HG02970 (cell line): ENCODE measurements around the gene POC1A.
A peak's percentile ranks its signal among the peaks of the same experiment; 100 is the strongest.

ENCODE experiments used
- ATAC-seq: cut with Tn5 transposase; IDR thresholded peaks from one replicate; pipeline ENCODE4 v1.9.1; 2021; ENCODE audit warnings: mild to moderate bottlenecking, moderate library complexity, moderate number of reproducible peaks; ENCODE audit not compliant: unreplicated experiment, low FRiP score

POC1A gene

DNA sequence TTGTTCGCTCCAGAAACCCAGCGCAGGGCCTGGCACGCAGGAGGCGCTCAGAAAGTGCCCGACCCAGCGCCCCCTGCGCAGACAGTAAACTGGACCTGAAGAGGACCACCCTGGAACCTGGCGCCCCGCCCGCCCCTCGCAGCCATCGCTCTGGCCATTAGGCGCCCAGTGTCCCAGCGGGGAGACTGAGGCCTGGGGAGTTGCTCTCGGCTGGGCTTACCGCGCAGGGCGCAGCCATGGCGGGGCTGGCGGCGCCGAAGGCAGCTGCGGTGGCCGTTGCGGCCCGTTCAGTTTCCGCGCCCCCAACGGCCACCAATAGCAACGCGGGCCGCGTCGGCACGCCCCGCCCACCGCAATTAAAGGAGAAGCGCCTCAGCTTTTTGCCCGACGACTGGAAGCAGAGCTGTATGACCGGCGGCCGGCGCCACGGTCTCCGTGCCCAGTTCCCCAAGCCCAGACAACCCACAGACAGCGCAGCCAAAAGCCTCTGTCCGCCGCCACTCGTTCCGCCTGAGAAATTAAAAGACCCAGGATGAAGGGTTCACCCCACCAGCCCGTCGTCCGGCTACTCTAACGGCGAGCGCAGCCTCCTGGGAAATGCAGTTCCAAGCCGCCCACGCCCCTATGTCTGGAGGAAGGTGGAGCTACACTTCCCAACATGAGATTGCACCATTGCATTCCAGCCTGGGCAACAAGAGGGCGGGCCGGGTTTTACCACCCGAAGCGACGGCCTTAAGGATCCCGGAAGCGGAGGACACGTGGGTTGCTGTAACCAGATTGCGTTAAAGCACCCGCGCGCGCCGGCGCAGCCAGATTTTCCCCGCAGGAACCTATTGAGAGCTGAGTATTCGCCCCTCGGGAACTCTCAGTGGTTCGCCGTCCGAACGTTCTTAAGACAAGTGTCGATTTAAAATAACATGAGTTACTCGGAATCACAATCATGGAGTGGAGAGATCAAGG is at the start of gene POC1A:
POC1A (minus strand) TSS at position 289 of the 960 bp plus-strand sequence; CDS start at position 238, 51 bp downstream.
- ATAC-seq, result peak; percentile 79

DNA sequence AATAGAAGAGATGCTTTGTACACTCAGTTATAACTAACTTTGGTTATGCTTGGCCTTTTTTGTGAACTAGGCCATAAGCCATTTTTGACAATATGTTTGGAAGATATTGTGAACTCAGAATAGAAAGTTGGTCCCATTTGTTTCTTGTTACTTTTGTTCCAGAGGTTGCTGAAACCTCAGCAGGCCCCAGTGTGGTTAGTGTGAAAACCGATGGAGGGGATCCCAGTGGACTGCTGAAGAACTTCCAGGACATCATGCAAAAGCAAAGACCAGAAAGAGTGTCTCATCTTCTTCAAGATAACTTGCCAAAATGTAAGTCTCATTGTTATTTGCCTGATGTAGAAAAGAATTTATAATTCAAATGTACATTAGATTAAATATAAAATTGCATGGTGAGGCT is 49.5 kb upstream of the POC1A start:
- ATAC-seq, result no peak

DNA sequence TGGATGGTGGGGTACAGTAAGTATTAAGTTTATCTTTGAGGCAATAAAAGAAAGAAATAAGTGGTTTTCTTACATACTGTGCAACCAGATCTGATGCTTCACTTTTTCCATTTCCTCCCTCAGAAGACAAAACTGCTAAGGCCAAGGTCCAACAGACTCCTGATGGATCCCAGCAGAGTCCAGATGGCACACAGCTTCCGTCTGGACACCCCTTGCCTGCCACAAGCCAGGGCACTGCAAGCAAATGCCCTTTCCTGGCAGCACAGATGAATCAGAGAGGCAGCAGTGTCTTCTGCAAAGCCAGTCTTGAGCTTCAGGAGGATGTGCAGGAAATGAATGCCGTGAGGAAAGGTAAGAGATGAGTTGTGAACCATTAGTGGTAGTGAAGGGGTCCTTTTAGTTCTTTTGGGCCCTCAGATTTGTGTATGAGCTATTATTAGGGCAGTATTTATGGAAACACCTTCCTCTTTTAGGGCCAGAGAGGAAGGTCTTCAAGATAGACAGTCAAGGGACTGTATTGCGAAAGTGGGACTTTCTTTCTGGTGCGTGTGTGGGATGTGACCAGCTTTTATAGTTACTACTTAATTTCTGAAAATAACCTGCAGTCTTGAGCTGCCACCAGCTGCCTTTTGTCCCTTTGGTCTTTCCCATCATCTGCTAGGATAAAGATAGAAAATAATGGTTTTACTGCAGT is 48.3 kb upstream of the POC1A start:
- no peak for ATAC-seq

DNA sequence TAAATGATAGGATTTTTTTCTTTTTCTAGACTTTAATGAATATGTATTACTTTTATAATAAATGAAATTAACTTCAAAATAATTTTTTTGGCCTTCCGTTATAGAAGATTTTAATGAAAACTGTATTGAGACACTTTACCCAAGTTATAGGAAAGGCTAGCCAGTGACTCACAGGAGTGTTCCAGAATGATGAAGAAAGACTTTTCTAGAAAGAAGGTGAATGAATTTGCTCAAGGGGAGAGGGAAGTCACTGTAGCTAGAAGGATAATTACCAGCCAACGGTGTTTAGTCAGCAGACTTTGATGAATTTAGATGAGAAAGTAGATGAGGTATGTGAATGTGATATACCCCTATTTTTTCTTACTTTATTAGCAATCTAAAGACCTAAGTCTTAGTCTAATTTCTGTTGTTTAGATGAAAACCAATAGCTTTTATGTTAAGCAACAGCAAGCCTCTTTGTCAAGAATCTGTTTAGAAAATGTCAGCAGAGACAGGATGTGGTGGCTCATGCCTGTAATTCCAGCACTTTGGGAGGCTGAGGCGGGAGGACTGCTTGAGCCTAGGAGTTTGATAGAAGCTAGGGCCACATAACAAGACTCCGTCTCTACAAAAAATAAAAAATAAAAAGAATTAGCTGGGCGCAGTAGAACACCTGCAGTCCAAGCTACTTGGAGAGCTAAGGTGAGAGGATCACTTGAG is 46.9 kb upstream of the POC1A start:
- ATAC-seq, result no peak

DNA sequence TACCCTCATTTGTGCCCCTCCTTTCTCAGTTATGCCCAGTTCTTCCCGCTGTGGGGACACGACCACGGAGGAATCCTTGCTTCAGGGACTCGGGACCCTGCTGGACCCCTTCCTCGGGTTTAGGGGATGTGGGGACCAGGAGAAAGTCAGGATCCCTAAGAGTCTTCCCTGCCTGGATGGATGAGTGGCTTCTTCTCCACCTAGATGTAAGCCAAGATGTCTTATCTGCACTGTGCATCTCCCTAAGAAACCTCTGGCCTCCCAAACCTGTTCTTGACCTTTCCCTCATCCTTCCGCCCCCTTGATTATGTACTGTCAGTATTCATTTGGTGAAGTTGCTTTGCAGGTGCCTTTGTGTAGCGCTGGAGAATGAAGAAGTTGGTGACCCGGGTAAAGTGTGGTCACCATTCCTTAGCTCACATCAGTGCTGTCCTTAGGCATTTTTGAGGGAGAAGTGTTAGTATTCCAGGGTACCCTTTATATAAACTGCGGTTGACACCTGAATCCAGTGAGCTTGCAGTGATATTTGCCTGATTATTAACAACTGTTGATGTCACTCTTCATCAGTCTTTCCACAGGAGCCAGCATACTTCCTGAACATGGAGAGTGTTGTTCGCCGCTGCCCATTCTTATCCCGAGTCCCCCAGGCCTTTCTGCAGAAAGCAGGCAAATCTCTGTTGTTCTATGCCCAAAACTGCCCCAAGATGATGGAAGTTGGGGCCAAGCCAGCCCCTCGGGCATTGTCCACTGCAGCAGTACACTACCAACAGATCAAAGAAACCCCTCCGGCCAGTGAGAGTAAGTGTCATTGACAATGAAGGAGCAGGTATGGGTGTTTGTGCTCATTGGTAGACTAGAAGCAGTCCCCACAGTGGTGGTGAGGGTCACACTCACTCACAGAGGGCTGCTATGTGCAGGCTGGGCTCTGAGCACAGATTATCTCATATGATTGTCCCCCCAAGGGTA is 44.7 kb upstream of the POC1A start:
- ATAC-seq, result no peak

DNA sequence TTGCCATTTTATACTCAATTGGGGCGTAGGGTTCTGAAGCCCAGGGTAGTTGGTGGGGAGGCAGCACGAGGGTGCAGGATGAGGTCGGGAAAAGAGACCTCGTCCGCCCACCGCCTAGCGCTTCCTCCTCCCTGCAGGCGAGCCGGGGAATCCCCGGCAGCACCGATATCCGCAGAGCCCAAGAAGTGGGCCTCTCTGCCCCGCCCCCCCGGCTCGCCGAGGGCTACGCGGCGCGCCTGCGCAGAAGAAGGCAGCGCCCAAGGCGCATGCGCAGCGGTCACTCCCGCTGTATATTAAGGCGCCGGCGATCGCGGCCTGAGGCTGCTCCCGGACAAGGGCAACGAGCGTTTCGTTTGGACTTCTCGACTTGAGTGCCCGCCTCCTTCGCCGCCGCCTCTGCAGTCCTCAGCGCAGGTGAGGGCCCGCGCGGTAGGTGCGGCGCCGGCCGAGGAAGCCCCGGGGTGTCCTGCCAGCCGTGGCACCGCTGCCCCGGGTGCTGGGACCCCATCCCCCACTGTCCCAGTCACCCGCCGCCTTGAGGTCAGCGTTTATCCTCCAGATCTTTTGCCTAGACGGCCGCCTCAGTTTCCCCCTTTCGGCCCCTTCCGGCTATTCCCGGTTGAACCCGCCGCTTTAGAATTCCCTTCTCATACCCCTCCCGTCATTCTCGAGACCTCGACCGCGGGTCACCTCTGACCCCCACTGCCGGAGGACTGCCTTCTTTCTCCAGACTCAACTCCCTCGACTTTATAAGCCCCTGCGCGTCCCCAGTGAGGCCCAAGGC is 43.8 kb upstream of the POC1A start, which contains the start of gene ALAS1:
ALAS1 (plus strand) TSS at position 319 of the 784 bp plus-strand sequence. CDS start 1,082 bp downstream, outside the sequence.
- ATAC-seq, result peak; percentile 75

DNA sequence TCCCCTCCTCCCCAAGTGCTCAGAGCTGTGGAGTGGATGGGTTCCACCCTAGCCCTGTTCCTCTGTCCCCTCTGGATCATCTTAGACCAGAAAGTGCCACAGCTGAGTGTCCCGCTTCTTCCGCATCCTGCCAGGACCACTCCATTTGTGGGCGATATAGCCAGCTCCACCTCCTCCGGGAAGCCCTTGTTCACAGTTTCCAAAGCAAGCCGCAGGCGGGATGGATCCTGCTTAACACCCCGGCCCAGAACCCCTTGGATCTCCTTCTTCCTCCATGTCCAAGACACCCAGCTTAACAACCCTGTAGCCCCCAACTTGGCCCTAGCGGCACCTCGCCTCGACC is 43.2 kb upstream of the POC1A start:
- no peak for ATAC-seq

DNA sequence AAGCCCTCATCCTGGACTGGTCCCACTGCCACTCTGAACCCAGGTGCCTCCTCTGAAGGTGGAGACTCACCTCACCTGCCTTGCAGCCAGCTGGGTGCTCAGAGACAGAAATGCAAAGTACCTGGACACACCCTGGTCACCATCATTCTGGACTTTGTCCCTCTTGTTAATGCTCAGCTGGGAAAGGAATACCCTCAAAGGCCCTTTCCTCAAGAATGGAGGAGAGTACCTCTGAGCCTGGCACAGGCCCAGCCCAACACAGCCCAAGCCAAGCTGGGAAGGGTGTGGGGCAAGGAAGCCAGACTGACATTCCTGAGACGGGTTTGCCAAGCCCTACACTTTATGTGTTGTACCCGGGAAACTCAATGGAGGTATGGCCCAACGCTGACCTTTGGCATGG is 42.8 kb upstream of the POC1A start:
- ATAC-seq, result no peak

DNA sequence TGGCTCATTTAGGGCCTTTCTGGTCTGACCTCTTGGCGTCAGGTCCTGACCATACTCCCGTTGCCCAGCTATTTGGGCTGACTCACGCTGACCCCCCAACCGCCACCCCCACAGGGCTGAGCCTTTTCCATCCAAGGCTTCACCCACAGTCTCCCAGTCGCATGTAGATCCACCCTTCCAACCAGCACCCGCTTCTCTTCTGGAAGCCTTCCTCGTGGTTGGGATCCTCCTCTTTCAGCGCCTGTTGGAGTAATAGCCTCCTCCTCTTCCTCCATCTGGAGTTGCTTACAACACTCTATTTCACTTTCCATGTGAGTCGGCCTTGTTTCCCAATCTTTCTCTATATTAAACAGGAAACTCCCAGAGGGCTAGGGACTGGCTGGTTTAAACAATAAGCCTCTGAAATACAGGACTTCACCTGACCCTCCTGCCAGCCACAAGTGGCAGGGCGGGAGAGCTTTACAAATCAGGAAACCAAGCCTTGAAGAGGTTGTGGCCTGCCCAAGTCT is 41.7 kb upstream of the POC1A start:
- ATAC-seq, result no peak

DNA sequence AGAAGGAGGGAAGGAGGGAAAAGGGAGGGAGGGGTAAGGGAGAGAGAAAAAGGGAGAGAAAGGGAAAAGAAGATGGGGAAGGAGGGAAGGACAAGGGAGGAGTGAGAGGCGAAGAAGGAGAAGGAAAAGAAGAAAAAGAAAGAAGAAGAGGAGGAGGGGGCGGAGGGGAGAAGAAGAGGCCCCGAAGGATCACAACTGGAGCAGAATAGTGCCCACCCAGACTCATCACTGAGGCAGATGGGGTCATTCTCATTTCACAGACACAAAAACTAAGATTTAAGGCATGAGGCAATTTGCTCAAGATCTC is 41.0 kb upstream of the POC1A start:
- ATAC-seq, result no peak

DNA sequence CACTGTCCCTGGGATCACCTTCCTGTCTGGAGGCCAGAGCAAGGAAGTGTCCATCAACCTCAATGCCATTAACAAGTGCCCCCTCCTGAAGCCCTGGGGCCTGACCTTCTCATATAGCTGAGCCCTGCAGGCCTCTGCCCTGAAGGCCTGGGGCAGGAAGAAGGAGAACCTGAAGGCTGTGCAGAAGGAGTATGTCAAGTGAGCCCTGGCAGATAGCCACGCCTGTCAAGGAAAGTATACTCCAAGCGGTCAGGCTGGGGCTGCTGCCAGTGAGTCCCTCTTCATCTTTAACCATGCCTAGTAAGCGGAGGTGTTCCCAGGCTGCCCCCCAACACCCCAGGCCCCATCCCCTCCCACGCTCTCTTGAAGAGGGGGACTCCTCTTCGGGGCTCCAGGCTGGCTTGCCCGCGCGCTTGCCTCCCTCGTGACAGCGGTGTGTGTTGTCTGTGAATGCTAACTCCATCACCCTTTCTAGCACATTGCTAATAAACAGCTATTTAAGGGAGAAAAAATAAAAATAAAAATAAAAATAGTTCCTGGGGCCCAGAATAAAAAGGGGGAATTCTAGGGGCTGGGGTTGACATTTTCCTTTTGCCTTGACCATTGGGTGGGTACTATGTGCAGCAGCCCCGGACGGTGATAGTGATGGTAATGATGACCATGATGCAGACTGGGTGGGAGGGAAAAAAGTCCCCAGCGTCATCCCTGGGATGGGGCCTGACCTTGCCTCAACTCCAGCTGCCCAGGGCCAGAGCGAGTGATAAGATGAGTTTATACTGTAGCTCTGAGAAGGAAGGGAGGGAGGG is 40.5 kb upstream of the POC1A start:
- no peak for ATAC-seq

DNA sequence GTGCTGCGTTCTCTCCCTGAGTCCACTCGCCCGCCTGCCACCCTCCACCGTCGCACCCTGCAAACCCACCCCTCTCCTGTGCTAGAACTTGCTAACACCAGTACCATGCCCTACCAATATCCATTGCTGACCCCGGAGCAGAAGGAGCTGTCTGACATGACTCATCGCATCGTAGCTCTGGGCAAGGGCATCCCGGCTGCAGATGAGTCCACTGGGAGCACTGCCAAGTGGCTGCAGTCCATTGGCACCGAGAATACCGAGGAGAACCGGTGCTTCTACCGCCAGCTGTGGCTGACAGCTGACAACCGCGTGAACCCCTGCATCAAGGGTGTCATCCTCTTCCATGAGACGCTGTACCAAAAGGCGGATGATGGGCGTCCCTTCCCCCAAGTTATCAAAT is 38.8 kb upstream of the POC1A start:
- ATAC-seq, result no peak

DNA sequence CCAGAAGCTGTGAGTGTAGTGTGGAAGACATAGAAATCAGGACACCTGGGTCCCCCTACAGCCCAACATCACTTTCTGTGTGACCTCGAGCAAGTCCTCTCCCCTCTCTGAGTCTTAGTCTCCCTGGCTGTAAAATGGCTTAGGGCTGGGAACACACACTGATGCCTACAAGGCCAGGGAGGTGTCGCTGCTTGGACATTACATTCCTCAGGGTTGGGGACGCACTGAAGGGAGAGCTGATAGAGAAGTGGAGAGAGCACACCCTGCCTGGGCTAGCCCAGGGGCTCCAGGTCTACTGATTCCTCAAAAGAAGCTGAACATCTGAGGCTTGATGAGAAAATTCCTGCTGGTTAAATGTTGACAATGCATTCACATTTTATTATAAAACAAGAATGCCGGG is 37.4 kb upstream of the POC1A start:
- no peak for ATAC-seq

DNA sequence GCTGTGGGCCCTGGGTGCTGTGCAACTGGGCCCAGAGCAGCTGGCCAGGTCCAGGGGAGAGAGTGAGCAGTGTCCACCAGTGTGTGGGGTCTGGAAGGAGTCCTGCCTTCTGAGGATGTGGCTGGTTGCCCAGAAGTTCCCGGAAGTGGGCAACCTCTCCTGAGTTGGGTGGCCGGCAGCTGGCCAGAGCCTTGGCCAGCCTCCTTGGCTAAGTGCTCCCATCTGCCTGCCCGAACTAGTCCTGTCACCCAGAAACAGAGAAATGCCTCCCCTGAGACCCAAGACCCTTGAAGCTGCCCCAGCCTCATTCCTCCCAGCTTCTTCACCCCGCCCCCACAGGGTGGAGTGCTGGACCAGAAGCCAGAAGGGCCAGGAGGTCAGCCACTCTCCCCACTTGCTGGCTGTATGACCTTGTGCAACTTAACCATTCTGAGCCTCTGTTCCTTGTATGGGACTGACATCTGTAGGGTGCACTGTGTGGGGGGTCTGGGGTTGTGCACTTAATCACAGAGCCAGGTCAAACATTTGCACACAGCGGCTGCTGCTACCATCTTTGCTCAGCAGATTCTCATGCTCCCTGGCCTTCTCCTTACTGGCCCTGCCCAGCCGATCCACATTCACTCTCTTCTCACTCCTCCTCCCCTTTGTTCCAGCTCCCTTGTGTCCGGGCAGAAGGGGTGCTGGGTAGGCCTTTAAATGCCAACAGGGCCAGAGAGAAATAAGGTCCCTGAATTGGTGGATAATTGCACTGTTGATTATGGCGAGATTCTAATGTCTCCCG is 36.3 kb upstream of the POC1A start:
- no peak for ATAC-seq

DNA sequence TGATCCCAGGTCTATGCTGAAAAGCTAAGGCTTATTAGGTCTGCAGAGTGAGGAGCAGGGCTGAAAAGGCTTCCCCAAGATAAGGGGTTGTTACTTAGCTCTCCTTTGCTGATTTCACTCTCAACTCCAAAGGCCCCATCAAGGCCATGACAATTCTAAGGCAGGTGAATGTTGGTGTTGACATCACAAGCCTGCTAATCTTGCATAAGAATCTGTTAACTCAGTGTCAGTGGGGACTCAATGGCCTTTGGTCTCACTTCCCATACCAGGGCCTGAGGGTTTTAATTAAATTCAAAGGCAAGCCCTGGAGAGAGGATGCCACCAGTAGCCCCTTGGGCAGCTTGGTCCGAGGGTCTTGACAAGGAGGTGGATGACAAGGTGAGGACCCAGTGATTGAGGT is 34.3 kb upstream of the POC1A start:
- no peak for ATAC-seq

DNA sequence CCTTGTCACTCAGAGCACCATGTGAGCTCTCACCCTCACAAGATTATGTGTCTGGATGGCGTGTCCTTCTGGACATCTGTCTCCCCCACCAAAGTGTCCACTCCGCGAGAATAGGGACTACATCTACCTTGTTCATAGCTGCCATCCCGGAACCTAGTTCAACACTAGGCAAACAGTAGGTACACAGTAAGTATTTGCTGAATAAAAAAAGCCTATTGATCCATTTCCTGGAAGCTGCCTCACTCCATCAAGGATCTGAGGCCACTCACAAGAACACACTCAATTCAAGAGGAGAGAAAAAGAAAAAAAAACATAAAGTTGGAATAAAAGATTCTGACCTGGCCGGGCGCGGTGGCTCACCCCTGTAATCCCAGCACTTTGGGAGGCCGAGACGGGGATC is 32.5 kb upstream of the POC1A start:
- no peak for ATAC-seq

DNA sequence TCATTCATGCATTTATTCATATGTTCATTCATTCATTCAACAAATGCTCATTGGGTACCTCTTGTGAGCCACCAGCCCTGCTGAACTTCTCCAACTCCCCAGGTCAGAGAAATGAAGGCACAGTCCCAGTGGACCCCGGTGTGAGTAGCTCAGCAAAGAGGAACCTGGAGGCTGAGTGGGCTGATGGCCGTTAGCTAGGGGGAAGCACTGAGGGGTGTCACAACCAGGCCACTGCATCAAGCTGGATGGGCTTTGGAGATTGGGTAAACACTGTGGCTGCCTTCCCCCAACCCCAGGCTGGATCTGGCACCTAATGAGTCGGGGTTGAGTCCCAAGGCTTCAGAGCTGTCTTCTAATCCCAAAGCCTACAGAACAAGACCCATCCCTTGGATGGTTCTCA is 31.6 kb upstream of the POC1A start:
- ATAC-seq, result no peak

DNA sequence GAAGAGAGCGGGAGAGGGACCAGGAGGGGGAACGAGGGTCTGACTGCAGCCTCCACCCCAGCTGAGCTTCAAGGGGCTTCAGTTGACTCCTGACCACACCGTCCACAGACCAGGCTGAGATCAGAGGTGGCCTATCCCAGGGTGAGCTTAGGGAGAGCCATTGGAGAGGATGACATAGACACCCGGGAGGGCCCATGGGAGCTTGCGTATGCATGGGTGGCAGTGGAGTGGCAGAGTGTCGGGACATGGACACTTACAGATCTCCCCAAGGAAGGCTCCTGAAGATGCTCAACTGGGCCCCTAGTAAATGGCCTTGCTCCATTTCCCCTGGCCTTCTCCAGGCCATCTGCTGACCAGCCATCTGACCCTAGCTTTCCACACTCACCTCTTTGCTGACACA is 31.1 kb upstream of the POC1A start:
- no peak for ATAC-seq
